Astrocyte of the spinal cord (primary cell): ENCODE measurements around the gene OS9.
"Not testable (repeated sequence)": the region's sequence is repeated elsewhere in the genome, so short reads cannot be mapped to it uniquely, and the experiment has no call there.

Experiments used
- DNase-seq: peaks from one replicate; pipeline ENCODE4 v3.0.0; 2011; ENCODE audit warnings: low read depth, low spot score
- H3K4me3 ChIP-seq: 2 replicates; pipeline ENCODE4 v1.5.1; 2011; ENCODE audit warnings: low read depth, mild to moderate bottlenecking, low read length, moderate library complexity
- CTCF ChIP-seq: IDR thresholded peaks from 2 replicates; pipeline ENCODE4 v1.5.1; 2012; ENCODE audit warnings: low read depth, mild to moderate bottlenecking, low read length, inconsistent platforms
- in situ Hi-C: cut with HindIII; loops from 2 replicates; pipeline ENCODE4 v1.10.0; 2017; ENCODE audit warnings: low sequenced_read_pairs

The OS9 gene, protein sequence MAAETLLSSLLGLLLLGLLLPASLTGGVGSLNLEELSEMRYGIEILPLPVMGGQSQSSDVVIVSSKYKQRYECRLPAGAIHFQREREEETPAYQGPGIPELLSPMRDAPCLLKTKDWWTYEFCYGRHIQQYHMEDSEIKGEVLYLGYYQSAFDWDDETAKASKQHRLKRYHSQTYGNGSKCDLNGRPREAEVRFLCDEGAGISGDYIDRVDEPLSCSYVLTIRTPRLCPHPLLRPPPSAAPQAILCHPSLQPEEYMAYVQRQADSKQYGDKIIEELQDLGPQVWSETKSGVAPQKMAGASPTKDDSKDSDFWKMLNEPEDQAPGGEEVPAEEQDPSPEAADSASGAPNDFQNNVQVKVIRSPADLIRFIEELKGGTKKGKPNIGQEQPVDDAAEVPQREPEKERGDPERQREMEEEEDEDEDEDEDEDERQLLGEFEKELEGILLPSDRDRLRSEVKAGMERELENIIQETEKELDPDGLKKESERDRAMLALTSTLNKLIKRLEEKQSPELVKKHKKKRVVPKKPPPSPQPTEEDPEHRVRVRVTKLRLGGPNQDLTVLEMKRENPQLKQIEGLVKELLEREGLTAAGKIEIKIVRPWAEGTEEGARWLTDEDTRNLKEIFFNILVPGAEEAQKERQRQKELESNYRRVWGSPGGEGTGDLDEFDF

DNA sequence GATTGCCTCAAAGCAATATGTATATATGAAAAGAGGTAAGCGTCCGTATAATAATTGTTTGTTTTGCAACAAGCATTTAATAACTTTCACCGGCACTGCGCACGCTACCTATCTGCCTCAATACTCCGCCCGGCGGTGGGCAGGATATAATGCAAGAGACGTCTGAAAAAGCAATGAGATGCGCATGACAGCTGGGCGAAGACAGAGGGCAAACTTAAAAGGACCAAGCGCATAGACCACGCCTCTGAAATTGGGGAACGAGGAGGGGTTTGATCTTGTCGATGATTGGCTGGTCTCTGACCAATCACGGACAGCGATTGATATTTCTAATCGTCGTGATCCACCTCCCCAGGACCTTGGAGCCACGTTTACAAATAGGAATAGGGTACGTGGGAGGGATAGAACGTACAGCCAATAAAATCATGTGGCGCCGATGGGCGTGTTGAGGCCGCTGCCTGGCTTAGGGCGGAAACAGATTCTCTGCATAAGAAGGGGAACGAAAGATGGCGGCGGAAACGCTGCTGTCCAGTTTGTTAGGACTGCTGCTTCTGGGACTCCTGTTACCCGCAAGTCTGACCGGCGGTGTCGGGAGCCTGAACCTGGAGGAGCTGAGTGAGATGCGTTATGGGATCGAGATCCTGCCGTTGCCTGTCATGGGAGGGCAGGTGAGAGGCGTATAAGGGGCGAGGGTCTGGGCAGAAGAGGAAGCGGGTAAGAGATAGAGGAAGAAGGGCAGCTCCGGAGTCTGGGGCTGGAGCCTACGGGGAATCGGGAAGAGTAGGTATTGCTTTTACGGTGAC lies at the start of gene OS9:
Gene OS9 (plus strand): TSS at position 474 of the 800 bp plus-strand sequence. CDS start 30 bp downstream, at position 504.
- peak within 1 kb of the TSS; percentile 99 for H3K4me3 ChIP-seq
- peak; percentile 81 for TF ChIP-seq CTCF
- in situ Hi-C loops, result no loop called here
- peak; percentile 100 for DNase-seq

DNA sequence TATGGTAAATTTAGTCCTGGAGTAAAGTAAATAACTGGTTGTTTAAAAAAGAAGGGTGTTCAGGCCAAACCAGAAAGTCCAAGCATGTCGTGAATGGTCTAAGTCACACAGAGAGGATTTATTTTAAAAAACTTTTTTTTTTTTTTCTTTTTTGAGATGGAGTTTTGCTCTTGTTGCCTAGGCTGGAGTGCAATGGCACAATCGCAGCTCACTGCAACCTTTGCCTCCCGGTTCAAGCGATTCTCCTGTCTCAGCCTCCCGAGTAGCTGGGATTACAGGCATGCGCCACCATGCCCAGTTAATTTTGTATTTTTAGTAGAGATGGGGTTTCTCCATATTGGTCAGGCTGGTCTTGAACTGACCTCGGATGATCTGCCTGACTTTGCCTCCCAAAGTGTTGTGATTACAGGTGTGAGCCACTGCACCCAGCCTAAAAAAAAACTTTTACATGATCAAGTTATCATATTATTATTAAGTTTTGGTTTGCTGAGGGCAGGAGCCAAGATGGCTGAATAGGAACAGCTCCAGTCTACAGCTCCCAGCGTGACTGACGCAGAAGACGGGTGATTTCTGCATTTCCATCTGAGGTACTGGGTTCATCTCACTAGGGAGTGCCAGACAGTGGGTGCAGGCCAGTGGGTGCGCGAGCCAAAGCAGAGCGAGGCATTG lies 47.8 kb upstream of the OS9 start:
- in situ Hi-C loops, H3K4me3 ChIP-seq: not testable (repeated sequence)
- peak; percentile 50 for DNase-seq

DNA sequence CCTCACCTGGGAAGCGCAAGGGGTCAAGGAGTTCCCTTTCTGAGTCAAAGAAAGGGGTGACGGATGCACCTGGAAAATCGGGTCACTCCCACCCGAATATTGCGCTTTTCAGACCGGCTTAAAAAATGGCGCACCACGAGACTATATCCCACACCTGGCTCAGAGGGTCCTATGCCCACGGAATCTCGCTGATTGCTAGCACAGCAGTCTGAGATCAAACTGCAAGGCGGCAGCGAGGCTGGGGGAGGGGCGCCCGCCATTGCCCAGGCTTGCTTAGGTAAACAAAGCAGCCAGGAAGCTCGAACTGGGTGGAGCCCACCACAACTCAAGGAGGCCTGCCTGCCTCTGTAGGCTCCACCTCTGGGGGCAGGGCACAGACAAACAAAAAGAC lies 47.3 kb upstream of the OS9 start:
- in situ Hi-C loops, DNase-seq, H3K4me3 ChIP-seq: not testable (repeated sequence)

- no peak overlapping the region for H3K4me3 ChIP-seq
- DNase-seq, result no peak
- in situ Hi-C loops, result no loop called here
- no peak for TF ChIP-seq CTCF
These were observed 39.9 kb upstream of the OS9 start for GRCh38 chr12:57654042-57654441.

- DNase-seq, result no peak
- no peak for TF ChIP-seq CTCF
- in situ Hi-C loops, result no loop called here
- H3K4me3 ChIP-seq, result no peak overlapping the region
These were observed 38.2 kb upstream of the OS9 start for GRCh38 chr12:57655541-57656240.

GRCh38 chr12:57656408-57656807 lies 37.5 kb upstream of the OS9 start:
- H3K4me3 ChIP-seq, in situ Hi-C loops, DNase-seq: not testable (repeated sequence)

GRCh38 chr12:57657744-57658143 lies 36.2 kb upstream of the OS9 start:
- in situ Hi-C loops, result no loop called here
- no peak overlapping the region for H3K4me3 ChIP-seq
- DNase-seq, result no peak
- no peak for TF ChIP-seq CTCF
